Gastrocnemius medialis (tissue), 4 donors: ENCODE results near the gene HSPG2. TPM values are rescaled to one million over a fixed set of nuclear protein-coding genes. Genes with fewer than 3 reads are reported as not detected.

Source experiments
- ATAC-seq, 2 donors: fragments of 150-250 bp; one replicate each; pipeline ENCODE4 v1.9.1; 2016
- DNase-seq, 2 donors: peaks; one replicate each; pipeline ENCODE4 v3.0.0-alpha.2; 2019
- H3K27ac ChIP-seq, 4 donors: fragments of 200-600 bp; sonication (generic); 1 replicate in 1 of 4; 2 replicates in 3 of 4; pipeline ENCODE4 v1.5.1; 2016 to 2018; ENCODE audit warnings: mild to moderate bottlenecking in 2 of 4, moderate library complexity in 1 of 4
- H3K27me3 ChIP-seq, 3 donors: fragments of 200-600 bp; sonication (generic) in 2 of 3; 1 replicate in 1 of 3; 2 replicates in 2 of 3; pipeline versions ENCODE4 v1.5.1 to v1.6.0; 2016 to 2019; ENCODE audit warnings: mild to moderate bottlenecking in 1 of 3, moderate library complexity in 1 of 3
- H3K36me3 ChIP-seq, 2 donors: fragments of 200-600 bp; sonication (generic) in 1 of 2; one replicate each; pipeline ENCODE4 v1.5.1; 2017 to 2018
- H3K4me1 ChIP-seq, 2 donors: fragments of 200-600 bp; sonication (generic) in 1 of 2; one replicate each; pipeline ENCODE4 v1.5.1; 2016 to 2017; ENCODE audit warnings: mild to moderate bottlenecking in 2 of 2
- H3K4me3 ChIP-seq, 4 donors: fragments of 200-600 bp; sonication (generic) in 3 of 4; 1 replicate in 1 of 4; 2 replicates in 3 of 4; pipeline ENCODE4 v1.5.1; 2016 to 2019; ENCODE audit warnings: mild to moderate bottlenecking in 2 of 4
- H3K9me3 ChIP-seq, 3 donors: fragments of 200-600 bp; sonication (generic) in 2 of 3; 1 replicate in 1 of 3; 2 replicates in 2 of 3; pipeline ENCODE4 v1.5.1; 2016 to 2019
- POLR2A ChIP-seq, 2 donors: fragments of 450-650 bp; IDR thresholded peaks; one replicate each; pipeline ENCODE4 v1.6.1; 2017; ENCODE audit warnings: antibody characterized with exemption in 2 of 2, mild to moderate bottlenecking in 2 of 2, moderate library complexity in 2 of 2
- in situ Hi-C, 4 donors: fragments of 200-750 bp; cut with MboI; loops; one replicate each; pipeline versions ENCODE4 v1.15.0 to v1.8.0; 2017; ENCODE audit warnings: low sequenced_read_pairs in 4 of 4
- intact Hi-C: fragments of 100-400 bp; cut with DNase I; formaldehyde crosslinking; loops from one replicate; pipeline ENCODE4 v1.15.1; 2023; ENCODE audit warnings: low total_unique reads
- total RNA-seq, 4 donors: library from RNA; depleted of rRNA; stranded (reverse); fragments of >200 nt; gene quantifications; one replicate each; pipeline versions ENCODE4 v1.1.0 to v1.2.3, GENCODE V29; 2016
- TF ChIP-seq, protein P1 (sequence below), 5 experiments: fragments of 450-650 bp in 3 of 5; fragments of 200-600 bp in 2 of 5; sonication (generic) in 2 of 5; IDR thresholded peaks in 4 of 5; conservative IDR thresholded peaks in 1 of 5; 1 replicate in 4 of 5; 2 replicates in 1 of 5; pipeline ENCODE4 v1.5.1; 2016 to 2019; ENCODE audit warnings: antibody characterized with exemption in 5 of 5, mild to moderate bottlenecking in 3 of 5, moderate library complexity in 3 of 5

Gene HSPG2
- total RNA-seq, 4 donors from 2014 or later, result 68.9 to 108 (median 83.5) TPM

DNA sequence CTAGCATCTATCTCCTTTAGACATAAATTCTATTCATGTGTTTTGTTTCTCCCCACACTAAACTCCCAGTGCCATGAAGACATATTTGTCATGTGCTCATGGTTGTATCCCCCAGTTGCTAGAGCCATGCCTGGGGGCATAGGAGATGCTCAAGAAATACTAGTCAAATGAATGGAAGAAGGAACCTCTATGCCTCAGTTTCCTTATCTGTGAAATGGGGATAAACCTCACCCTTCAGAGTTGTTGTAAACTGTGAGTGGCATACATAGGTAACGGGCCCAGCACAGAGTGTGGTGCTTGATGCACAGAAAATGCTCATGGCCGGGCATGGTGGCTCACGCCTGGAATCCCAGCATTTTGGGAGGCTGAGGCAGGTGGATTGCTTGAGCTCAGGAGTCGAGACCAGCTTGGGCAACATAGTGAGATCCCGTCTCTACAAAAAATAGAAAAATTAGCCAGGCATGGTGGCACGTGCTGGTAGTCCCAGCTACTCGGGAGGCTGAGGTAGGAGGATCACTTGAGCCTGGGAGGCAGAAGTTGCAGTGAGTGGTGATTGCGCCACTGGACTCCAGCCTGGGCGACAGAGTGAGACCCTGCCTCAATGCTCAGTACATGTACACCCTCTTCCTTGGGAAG, 116.4 kb downstream of the HSPG2 start:
- in situ Hi-C loops (no loop called here), intact Hi-C loops (no loop called here)
- H3K4me3 ChIP-seq, result no peak overlapping the region
- no peak for TF ChIP-seq POLR2A (IDR thresholded peaks at IDR 0.05)
- TF ChIP-seq, protein P1, sequence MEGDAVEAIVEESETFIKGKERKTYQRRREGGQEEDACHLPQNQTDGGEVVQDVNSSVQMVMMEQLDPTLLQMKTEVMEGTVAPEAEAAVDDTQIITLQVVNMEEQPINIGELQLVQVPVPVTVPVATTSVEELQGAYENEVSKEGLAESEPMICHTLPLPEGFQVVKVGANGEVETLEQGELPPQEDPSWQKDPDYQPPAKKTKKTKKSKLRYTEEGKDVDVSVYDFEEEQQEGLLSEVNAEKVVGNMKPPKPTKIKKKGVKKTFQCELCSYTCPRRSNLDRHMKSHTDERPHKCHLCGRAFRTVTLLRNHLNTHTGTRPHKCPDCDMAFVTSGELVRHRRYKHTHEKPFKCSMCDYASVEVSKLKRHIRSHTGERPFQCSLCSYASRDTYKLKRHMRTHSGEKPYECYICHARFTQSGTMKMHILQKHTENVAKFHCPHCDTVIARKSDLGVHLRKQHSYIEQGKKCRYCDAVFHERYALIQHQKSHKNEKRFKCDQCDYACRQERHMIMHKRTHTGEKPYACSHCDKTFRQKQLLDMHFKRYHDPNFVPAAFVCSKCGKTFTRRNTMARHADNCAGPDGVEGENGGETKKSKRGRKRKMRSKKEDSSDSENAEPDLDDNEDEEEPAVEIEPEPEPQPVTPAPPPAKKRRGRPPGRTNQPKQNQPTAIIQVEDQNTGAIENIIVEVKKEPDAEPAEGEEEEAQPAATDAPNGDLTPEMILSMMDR (IDR thresholded peaks at IDR 0.05 in 4 of 5, conservative IDR thresholded peaks at IDR 0.05 in 1 of 5), result no peak
- H3K36me3 ChIP-seq, result peaks cover 0 to 31% of the 10 kb centered on the region in 2 donors
- H3K27ac ChIP-seq, result no peak overlapping the region
- no peaks in the 10 kb centered on the region for H3K9me3 ChIP-seq
- H3K27me3 ChIP-seq, result no peaks in the 10 kb centered on the region
- H3K4me1 ChIP-seq, result no peaks in the 10 kb centered on the region
- DNase-seq (no peak), ATAC-seq (no peak)

DNA sequence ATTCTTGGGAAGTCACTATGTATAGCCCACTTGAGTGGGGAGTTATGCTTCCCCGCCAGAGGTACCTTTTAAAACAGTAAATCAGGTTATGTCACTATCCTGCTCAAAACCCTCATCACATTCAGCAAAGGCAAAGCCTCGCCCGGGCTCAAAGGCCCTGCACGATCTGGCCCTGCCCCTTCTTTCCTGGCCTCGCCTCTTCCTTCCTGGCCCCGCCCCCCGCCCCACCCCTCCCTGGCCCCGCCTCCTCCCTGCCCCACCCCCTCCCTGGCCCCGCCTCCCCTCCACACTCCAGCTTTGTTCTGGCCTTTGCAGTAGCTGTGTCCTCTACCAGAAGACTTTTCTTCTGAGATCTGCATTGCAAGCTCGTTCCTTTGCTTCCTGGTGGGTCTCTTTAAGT, 118.5 kb downstream of the HSPG2 start:
- DNase-seq (no peak), ATAC-seq (peak; percentile 38 to 40)
- peaks cover 9 to 13% (median 9%) of the 10 kb centered on the region in 3 donors for H3K27me3 ChIP-seq
- H3K4me3 ChIP-seq, result no peak overlapping the region
- H3K27ac ChIP-seq, result no peak overlapping the region
- H3K4me1 ChIP-seq, result no peaks in the 10 kb centered on the region
- H3K36me3 ChIP-seq, result peaks cover 0 to 13% of the 10 kb centered on the region in 2 donors
- H3K9me3 ChIP-seq, result no peaks in the 10 kb centered on the region
- no peak for TF ChIP-seq POLR2A (IDR thresholded peaks at IDR 0.05)
- TF ChIP-seq, protein P1 (IDR thresholded peaks at IDR 0.05 in 4 of 5, conservative IDR thresholded peaks at IDR 0.05 in 1 of 5), result no peak
- in situ Hi-C loops, result no loop called here
- intact Hi-C loops, result no loop called here

DNA sequence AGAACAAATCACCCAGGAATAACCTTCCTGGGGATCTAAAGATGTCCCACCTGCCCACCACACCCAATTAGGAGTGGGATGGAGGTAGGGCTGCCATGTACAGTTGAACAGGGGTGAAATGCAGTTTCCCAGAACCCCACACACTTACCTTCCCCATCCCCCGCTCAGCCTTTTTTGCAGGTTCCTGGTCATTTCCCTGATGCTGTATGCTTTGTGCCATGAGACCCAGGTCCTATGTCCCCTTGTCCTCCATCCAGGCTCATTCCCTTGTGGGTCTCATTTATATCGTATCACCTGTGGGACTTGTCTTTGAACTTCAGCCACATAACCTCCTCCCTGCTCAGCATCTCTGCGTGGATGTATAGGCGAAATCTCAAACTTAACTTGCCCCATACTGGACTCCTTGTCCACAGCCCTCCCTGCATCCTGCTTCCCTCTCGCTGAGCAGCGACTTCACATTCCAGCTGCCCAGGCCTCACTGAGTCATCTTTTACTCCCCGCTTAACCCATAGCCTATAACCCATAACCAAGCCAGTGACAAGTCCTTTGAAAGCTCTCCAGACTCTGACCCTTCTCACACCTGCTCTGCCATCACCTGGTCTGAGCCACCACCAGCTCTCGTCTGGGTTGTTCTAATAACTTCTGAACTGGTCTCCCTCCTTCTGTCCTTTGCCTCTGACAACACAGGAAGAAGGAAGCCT, 120.4 kb downstream of the HSPG2 start:
- ATAC-seq (no peak), DNase-seq (no peak)
- no peaks in the 10 kb centered on the region for H3K9me3 ChIP-seq
- H3K36me3 ChIP-seq, result no peaks in the 10 kb centered on the region
- TF ChIP-seq, protein P1 (IDR thresholded peaks at IDR 0.05 in 4 of 5, conservative IDR thresholded peaks at IDR 0.05 in 1 of 5), result no peak
- no peak overlapping the region for H3K27ac ChIP-seq
- peaks cover 9 to 22% (median 10%) of the 10 kb centered on the region in 3 donors for H3K27me3 ChIP-seq
- H3K4me1 ChIP-seq, result no peaks in the 10 kb centered on the region
- intact Hi-C loops, result no loop called here
- no peak overlapping the region for H3K4me3 ChIP-seq
- in situ Hi-C loops, result no loop called here

DNA sequence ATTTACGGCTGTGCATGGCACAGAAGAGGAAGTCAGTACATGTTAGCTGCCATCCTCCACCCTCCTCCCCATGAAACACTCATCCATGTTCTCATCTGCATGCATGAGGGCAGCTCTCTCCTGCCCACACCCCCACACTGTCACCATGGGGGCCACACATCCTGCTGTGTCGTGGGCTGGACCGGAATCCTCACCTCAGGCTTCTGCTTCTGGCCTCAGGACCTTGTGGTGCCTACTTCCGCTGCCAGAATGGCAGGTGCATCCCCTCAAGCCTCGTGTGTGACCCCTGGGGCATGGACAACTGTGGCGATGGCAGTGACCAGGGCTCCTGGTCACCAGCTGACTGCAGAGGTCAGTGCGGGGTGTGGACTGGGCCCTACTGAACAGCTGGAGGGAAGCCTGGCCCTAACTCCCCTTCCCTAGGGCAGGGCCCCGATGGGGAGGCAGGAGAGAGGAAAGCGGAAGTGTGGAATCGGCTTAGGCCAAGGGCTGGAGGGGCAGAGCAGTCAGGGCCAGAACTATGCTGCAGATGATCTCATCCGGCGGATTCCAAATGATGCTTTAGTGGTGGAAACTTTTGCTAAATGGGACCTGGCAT, 121.3 kb downstream of the HSPG2 start:
- Histone ChIP-seq H3K27me3 (peaks cover 9 to 22% (median 10%) of the 10 kb centered on the region in 3 donors), H3K36me3 (no peaks in the 10 kb centered on the region), H3K4me1 (no peaks in the 10 kb centered on the region), H3K27ac (no peak overlapping the region), H3K4me3 (no peak overlapping the region), H3K9me3 (no peaks in the 10 kb centered on the region)
- no peak for ATAC-seq
- TF ChIP-seq, protein P1 (IDR thresholded peaks at IDR 0.05 in 4 of 5, conservative IDR thresholded peaks at IDR 0.05 in 1 of 5), result no peak
- TF ChIP-seq POLR2A (IDR thresholded peaks at IDR 0.05), result no peak
- intact Hi-C loops, result no loop called here
- DNase-seq, result no peak
- in situ Hi-C loops, result no loop called here
